SKM-1 treated with dmso at 0.1 percent for 144 hours (cell line): ENCODE results near the gene UMODL1.

ENCODE experiments used
- DNase-seq: peaks from one replicate; lab custom pipeline; 2025; ENCODE audit not compliant: unreplicated experiment; lab: John Stamatoyannopoulos, UW

The UMODL1 gene

GRCh38 chr21:42093991-42094421, 22.9 kb downstream of the UMODL1 start:
- DNase-seq = no peak

- no peak for DNase-seq
Measured at GRCh38 chr21:42094811-42095210, 23.7 kb downstream of the UMODL1 start.

GRCh38 chr21:42095581-42095980, 24.5 kb downstream of the UMODL1 start:
- DNase-seq = no peak

- no peak for DNase-seq
Measured at GRCh38 chr21:42096566-42096965, 25.4 kb downstream of the UMODL1 start.

- no peak for DNase-seq
Measured at GRCh38 chr21:42097274-42097673, 26.2 kb downstream of the UMODL1 start.

- DNase-seq = peak; percentile 62
Measured at GRCh38 chr21:42097860-42098454, 26.8 kb downstream of the UMODL1 start.

- DNase-seq = no peak
Measured at GRCh38 chr21:42098957-42099505, 27.9 kb downstream of the UMODL1 start.

GRCh38 chr21:42101246-42101645, 30.1 kb downstream of the UMODL1 start:
- DNase-seq = no peak

- no peak for DNase-seq
Measured at GRCh38 chr21:42102076-42102475, 31.0 kb downstream of the UMODL1 start.

- DNase-seq = no peak
Measured at GRCh38 chr21:42102526-42102925, 31.4 kb downstream of the UMODL1 start.

GRCh38 chr21:42102991-42103390, 31.9 kb downstream of the UMODL1 start:
- no peak for DNase-seq

- DNase-seq = no peak
Measured at GRCh38 chr21:42103843-42104242, 32.7 kb downstream of the UMODL1 start.

GRCh38 chr21:42105476-42106315, 34.6 kb downstream of the UMODL1 start:
- no peak for DNase-seq

- no peak for DNase-seq
Measured at GRCh38 chr21:42106425-42106824, 35.3 kb downstream of the UMODL1 start.

- DNase-seq = no peak
Measured at GRCh38 chr21:42107177-42107880, 36.2 kb downstream of the UMODL1 start.

GRCh38 chr21:42107881-42108553, 36.9 kb downstream of the UMODL1 start:
- DNase-seq = peak; percentile 57

- no peak for DNase-seq
Measured at GRCh38 chr21:42108554-42109340, 37.6 kb downstream of the UMODL1 start.

- DNase-seq = no peak
Measured at GRCh38 chr21:42109473-42109872, 38.4 kb downstream of the UMODL1 start.

- no peak for DNase-seq
Measured at GRCh38 chr21:42109873-42110525, 38.9 kb downstream of the UMODL1 start.
